Activated CD4-positive, alpha-beta T cell treated with anti-CD3 and anti-CD28 coated beads for 1 hour (primary cell): ENCODE measurements around the gene PPP4R1.
"Not testable (repeated sequence)": the region's sequence is repeated elsewhere in the genome, so short reads cannot be mapped to it uniquely, and the experiment has no call there.

Experiments used
- DNase-seq: peaks from one replicate; pipeline ENCODE4 v3.0.0-alpha.2; 2020

The PPP4R1 gene

GRCh38 chr18:9614401-9615279, at the start of gene PPP4R1:
Gene PPP4R1 (minus strand): TSS chr18:9614559. CDS start chr18:9614484, 75 bp downstream.
- peak; percentile 49 for DNase-seq

DNA sequence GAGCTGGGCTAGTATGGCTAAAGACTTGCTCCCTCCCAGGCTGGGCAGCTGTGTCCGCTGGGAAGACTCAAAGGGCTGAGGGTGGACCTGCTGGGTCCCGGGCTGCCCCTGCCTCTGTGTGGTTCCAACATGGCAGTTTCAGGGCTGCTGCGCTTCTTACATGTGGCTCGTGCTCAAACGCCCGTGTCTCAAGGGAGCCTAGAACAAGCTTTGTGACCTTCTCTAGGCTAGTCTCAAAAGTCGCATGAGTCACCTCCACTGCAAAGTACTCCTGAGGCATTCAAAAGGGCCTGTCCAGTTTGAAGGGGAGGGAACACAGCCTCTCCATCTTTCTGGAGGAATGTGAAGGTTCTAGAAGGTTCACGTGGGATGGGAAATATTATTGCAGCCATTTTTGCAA, 49.0 kb upstream of the PPP4R1 start:
- no peak for DNase-seq

GRCh38 chr18:9661564-9661963, 47.2 kb upstream of the PPP4R1 start:
- no peak for DNase-seq

- no peak for DNase-seq
Measured at GRCh38 chr18:9659499-9660375, 45.4 kb upstream of the PPP4R1 start.

DNA sequence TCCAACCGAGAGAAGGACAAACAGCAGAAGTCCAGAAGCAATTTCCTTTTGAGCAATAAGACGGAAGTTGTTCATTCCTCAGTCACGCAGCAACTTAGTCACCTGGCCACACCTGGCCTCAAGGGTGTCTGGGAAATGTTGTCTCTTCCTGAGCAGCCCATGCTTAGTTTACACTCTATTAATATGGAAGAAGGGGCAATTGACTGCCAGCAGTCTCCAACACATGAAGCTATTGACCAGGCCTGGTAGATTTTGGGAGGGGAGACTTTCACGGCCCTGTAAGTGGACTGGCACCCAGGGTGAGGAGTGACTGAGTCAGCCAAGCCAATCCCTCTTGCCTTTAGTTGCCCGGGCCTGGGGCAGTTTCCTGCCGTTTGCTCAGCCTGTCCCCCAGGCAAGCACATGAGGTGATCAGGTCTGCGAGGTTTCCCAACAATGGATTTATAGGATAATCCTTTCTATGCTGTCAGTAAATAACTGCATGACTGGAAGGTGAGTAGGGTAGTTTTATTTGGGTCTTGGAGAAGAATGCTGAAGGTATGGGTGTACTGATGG, 43.8 kb upstream of the PPP4R1 start:
- DNase-seq = no peak

GRCh38 chr18:9655232-9655767, 40.9 kb upstream of the PPP4R1 start:
- no peak for DNase-seq

DNA sequence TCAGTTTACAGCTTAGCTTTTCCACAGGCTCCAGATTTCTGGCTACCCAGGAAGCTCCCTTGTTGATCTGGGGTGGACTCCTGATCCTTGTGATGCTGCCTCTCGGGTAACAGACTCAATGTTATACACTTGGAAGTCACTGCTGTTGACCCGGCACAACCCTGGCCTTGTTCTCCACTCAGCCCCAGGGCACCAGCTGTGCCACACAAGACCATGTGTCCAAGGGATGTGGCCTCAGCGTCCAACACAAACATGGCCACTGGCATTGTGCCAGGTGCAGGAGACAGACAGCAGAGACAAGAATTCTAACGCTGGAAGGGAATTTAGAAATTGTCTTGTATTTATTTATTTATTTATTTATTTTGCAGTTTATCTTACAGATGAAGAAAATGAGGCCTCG, 39.0 kb upstream of the PPP4R1 start:
- DNase-seq = no peak

GRCh38 chr18:9649164-9649540, 34.8 kb upstream of the PPP4R1 start:
- DNase-seq = no peak

GRCh38 chr18:9648431-9649163, 34.2 kb upstream of the PPP4R1 start:
- no peak for DNase-seq

- DNase-seq = no peak
Measured at GRCh38 chr18:9647496-9648323, 33.4 kb upstream of the PPP4R1 start.

DNA sequence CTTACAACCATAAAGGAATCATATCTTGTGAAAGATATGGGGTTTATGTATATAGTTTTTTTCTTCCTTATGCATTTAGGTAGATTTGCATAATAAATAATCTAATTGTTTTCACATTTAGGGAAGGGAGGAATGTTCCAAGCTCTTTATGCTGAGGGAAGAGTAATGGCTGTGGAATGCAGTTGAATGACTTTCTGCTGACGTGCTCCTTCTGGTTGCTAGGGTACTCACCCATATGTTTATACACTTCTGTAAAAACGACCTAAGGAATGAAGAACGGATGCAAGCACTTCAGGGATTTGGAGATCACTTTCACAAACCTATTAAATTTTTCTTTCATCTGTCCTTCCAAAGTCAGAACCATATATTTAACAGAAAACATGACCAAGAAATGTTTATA, 29.2 kb upstream of the PPP4R1 start:
- no peak for DNase-seq

DNA sequence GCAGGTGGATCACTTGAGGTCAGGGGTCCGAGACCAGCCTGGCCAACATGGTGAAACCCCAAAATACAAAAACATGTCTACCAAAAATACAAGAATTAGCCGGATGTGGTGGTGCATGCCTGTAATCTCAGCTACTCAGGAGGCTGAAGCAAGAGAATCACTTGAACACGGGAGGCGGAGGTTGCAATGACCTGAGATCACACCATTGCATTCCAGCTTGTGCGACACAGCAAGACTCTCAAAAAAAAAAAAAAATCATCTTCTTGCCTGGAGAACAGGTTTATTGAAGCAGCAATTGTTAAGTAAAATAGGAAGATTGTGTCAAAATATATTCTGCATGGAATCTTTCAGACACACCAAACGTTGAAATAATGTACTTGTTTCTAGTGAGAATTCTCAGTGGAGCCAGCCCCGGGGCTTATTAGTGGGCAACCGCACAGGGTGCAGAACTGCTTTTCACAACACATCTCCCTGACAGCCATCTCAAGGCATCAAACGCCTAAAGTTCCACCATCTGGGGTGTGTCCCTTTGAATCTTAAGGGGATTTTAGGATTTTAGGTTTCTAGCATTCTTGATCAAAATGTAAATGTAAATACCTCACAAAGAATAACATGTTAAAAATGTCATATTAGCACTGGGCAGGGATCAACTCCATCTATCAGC, 28.6 kb upstream of the PPP4R1 start:
- no peak for DNase-seq

DNA sequence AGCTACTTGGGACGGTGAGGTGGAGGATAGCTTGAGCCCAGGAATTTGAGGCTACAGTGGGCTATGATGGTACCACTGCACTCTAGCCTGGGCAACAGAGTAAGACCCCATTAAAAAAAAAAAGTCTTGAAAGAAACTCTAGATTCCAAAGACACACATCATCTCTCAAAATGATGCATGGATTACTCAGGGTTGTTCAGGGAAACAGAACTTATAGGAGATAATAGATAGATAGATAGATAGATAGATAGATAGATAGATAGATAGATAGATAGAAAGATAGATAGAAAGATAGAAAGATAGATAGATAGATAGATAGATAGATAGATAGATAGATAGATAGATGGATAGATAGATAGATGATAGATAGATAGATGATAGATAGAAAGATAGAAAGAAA, 26.7 kb upstream of the PPP4R1 start:
- DNase-seq = not testable (repeated sequence)

DNA sequence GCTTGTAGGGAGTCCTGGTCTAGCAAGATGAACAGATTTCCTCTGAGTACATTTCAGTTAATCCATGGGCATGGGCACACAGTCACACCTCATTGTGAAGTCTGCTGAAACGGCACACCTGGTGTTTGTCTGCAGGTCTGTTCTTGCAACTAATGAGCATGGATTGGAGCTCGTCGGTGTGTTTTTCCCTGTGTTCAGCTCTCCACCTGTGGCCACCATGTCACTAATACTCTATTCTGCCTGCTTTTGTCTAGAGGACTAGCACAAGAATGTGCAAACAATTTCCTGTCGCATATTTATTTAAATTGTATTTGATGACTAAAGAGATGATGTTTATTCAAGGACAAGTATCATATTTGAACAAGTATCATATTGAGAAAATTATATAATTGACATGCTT, 24.5 kb upstream of the PPP4R1 start:
- DNase-seq = no peak

- DNase-seq = no peak
Measured at GRCh38 chr18:9637036-9637767, 22.8 kb upstream of the PPP4R1 start.

DNA sequence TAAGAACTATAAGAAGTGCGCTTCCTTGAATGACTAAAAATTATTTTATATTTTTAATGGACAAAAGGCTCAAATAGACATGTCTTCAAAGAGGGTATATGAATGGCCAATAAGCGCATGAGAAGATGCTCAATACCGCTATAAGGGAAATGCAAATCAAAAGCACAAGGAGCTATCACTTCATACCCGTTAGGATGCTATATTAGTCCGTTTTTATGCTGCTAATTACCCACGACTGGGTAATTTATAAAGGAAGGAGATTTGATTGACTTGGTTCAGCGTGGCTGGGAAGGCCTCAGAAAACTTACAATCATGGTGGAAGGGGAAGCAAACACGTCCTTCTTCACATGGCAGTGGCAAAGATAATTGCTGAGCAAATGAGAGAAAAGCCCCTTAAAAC, 20.5 kb upstream of the PPP4R1 start:
- DNase-seq = no peak

GRCh38 chr18:9631814-9632496, 17.6 kb upstream of the PPP4R1 start:
- no peak for DNase-seq

DNA sequence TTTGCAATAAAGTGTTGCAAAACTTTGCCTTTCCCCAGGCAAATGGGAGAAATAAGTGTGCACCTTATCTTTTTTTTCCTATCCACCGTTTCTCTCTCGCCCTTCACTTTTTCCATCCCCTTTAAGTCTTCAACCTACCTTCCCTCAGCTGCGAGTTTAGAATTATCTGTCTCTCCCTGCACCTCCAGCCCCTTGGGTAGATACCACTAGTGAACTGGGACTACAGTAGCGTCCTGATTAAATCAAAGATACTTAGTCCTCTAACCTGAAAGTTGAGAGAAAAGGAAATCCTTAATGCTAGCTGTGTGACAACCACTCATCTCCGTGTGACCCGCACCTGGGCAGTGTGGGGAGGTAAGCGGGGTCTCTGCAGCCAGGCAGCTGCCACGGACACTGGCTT, 16.1 kb upstream of the PPP4R1 start:
- no peak for DNase-seq

DNA sequence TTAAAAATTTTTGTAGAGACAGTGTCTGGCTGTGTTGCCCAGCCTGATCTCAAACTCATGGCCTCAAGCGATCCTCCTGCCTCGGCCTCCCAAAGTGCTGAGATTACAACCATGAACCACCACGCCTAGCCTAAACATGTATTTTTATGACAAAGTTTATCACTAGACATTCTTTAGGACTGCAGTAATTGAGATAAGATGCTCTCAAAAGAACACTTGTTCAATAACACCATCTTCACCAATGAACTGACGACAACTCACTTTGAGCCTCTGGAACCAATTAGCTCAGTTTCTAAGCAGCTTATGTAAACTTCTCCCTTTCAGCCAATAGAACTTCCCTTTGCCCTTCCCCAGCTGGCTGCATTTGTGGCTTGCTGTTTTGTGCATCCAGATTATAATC, 15.3 kb upstream of the PPP4R1 start:
- DNase-seq = no peak

DNA sequence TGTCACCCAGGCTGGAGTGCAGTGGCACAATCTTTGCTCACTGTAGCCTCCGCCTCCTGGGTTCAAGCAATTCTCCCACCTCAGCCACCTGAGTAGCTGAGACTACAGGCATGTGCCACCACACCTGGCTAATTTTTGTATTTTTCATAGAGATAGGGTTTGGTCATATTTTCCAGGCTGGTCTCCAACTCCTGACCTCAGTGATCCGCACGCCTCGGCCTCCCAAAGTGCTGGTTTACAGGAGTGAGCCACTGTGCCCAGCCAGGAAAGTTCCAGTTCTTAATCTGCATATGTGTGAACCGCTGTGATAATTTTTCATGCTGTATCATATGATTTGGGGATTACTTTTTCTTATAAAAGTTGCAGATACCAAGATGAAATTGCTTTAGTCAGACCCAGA, 14.6 kb upstream of the PPP4R1 start:
- no peak for DNase-seq
